ENCODE measurements around the gene INTU.

The INTU gene

DNA sequence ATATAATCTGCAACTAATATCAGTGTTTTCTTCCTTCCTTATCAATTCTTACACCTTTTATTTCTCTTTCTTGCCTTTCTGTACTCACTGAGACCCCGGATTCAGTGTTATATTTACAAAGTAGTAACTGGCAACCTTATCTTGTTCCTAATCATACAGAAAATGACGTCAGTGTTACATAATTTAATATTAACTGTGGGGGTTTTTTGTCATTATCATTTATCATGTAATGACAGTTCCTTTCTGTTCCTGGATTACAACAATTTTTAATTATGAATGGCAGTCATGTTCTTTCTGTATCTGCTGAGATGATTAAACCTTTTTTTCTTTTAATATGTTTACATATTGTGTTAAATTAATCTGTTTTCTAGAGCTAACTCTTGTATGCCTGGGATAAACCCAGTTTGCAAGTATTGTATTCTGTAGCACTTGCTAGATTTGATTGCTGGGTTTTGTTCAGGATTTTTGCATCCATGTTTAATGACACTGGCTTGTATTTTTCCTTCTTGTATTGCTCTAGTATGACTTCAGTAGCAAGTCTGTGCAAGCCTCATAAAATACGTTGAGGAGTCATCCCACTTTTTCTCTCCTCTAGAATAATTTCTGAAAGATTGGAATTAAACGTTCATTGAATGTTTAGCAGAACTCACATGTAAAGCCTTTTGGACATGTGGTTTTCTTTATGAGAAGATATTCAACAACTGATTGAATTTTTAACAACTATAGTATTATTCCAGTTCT, 138.9 kb downstream of the INTU start:
- Histone ChIP-seq H3K9me3 (ENCODE audit: control insufficient read depth, low read length) (no peaks in the 10 kb centered on the region), H3K9ac (ENCODE audit: low read length) (no peak overlapping the region), H3K36me3 (ENCODE audit: control insufficient read depth, insufficient read depth, low read length) (no peaks in the 10 kb centered on the region), H3K27me3 (ENCODE audit: control insufficient read depth, insufficient read depth, low read length) (no peaks in the 10 kb centered on the region), H3K4me3 (ENCODE audit: low read length) (no peak overlapping the region), H3K4me1 (ENCODE audit: control insufficient read depth, insufficient read depth, low read length) (no peaks in the 10 kb centered on the region)

- Histone ChIP-seq H3K4me3 (ENCODE audit: low read length) (no peak overlapping the region), H3K9me3 (ENCODE audit: control insufficient read depth, low read length) (no peaks in the 10 kb centered on the region), H3K36me3 (ENCODE audit: control insufficient read depth, insufficient read depth, low read length) (no peaks in the 10 kb centered on the region), H3K4me1 (ENCODE audit: control insufficient read depth, insufficient read depth, low read length) (no peaks in the 10 kb centered on the region), H3K27me3 (ENCODE audit: control insufficient read depth, insufficient read depth, low read length) (peaks cover under 1% of the 10 kb centered on the region), H3K9ac (ENCODE audit: low read length) (no peak overlapping the region)
These were observed 140.3 kb downstream of the INTU start for GRCh38 chr4:127772769-127773671.

GRCh38 chr4:127775843-127776242, 143.1 kb downstream of the INTU start:
- Histone ChIP-seq H3K4me3 (ENCODE audit: low read length) (no peak overlapping the region), H3K36me3 (ENCODE audit: control insufficient read depth, insufficient read depth, low read length) (no peaks in the 10 kb centered on the region), H3K9ac (ENCODE audit: low read length) (no peak overlapping the region), H3K4me1 (ENCODE audit: control insufficient read depth, insufficient read depth, low read length) (no peaks in the 10 kb centered on the region), H3K27me3 (ENCODE audit: control insufficient read depth, insufficient read depth, low read length) (peaks cover 3% of the 10 kb centered on the region), H3K9me3 (ENCODE audit: control insufficient read depth, low read length) (no peaks in the 10 kb centered on the region)

Measured in mucosa of stomach (tissue), 1 donor.